NCI-H2196 treated with DMSO at 0.1 percent for 48 hours (cell line): ENCODE measurements around the gene TENT5C.
A peak's percentile ranks its signal among the peaks of the same experiment; 100 is the strongest.

Experiments
- DNase-seq: peaks from one replicate; lab custom pipeline; 2025; ENCODE audit not compliant: unreplicated experiment; lab: John Stamatoyannopoulos, UW

The TENT5C gene

GRCh38 chr1:117653732-117654492, 48.1 kb downstream of the TENT5C start:
- no peak for DNase-seq

- peak; percentile 55 for DNase-seq
These were observed 48.8 kb downstream of the TENT5C start for GRCh38 chr1:117654493-117655219.

- DNase-seq, result no peak
These were observed 49.4 kb downstream of the TENT5C start for GRCh38 chr1:117655220-117655577.

GRCh38 chr1:117656202-117656641, 50.4 kb downstream of the TENT5C start:
- DNase-seq, result no peak

GRCh38 chr1:117657031-117657430, 51.2 kb downstream of the TENT5C start:
- no peak for DNase-seq

- no peak for DNase-seq
These were observed 52.3 kb downstream of the TENT5C start for GRCh38 chr1:117657949-117658660.

GRCh38 chr1:117658676-117659075, 52.8 kb downstream of the TENT5C start:
- no peak for DNase-seq

- no peak for DNase-seq
These were observed 53.9 kb downstream of the TENT5C start for GRCh38 chr1:117659550-117660270.

GRCh38 chr1:117660271-117660965, 54.6 kb downstream of the TENT5C start:
- DNase-seq, result no peak

- DNase-seq, result no peak
These were observed 55.2 kb downstream of the TENT5C start for GRCh38 chr1:117661027-117661426.

GRCh38 chr1:117662667-117663066, 56.8 kb downstream of the TENT5C start:
- DNase-seq, result no peak

GRCh38 chr1:117663156-117663902, 57.5 kb downstream of the TENT5C start:
- no peak for DNase-seq

- DNase-seq, result no peak
These were observed 58.5 kb downstream of the TENT5C start for GRCh38 chr1:117664314-117664713.

- DNase-seq, result no peak
These were observed 59.9 kb downstream of the TENT5C start for GRCh38 chr1:117665556-117666270.

- no peak for DNase-seq
These were observed 63.7 kb downstream of the TENT5C start for GRCh38 chr1:117669572-117669971.

GRCh38 chr1:117670976-117671780, 65.3 kb downstream of the TENT5C start:
- no peak for DNase-seq

- no peak for DNase-seq
These were observed 66.1 kb downstream of the TENT5C start for GRCh38 chr1:117671781-117672501.

GRCh38 chr1:117672756-117673155, 66.9 kb downstream of the TENT5C start:
- no peak for DNase-seq
